Measurements from ENCODE around the gene MYO18B. TPM values are rescaled to one million over a fixed set of nuclear protein-coding genes. Genes with fewer than 3 reads are reported as not detected.

The MYO18B gene
- polyA plus RNA-seq, 3 donors = not detected

DNA sequence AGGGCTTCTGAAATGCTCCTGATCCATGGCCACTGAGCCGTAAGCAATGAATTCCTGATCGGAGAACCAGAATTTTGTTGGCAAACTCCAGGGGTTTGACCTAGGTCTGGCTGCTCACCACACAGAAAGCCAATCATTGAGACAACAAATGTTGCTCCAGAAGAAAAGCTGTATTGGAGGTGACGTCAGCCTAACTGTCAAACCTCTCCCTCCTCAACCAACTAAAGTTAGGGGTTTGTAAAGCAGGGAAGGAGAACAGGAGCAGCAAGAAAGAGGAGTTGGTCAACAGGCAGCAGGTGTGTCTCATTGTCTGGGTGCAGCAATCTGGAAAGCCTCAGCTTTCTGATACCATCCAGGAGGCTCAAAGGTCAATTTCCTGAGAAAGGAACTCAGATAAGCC lies 293.5 kb downstream of the MYO18B start:
- H3K27ac Mint-ChIP-seq = no peak overlapping the region
- H3K4me3 Mint-ChIP-seq = no peak overlapping the region
- no peaks in the 10 kb centered on the region for H3K4me1 Mint-ChIP-seq
- H3K9me3 Mint-ChIP-seq = peaks cover 5 to 21% (median 13%) of the 10 kb centered on the region in 7 donors
- Histone ChIP-seq H3K27me3 (ENCODE audit: control insufficient read depth in 2 of 2, insufficient read depth in 2 of 2, low read length in 2 of 2) (no peaks in the 10 kb centered on the region), H4K20me1 (ENCODE audit: insufficient read depth, low read length) (no peaks in the 10 kb centered on the region), H3K9ac (ENCODE audit: insufficient read depth, low read length, poor library complexity, severe bottlenecking) (no peak overlapping the region), H3K9me3 (replicated peaks in 1 of 2; ENCODE audit: control insufficient read depth in 1 of 2, insufficient read depth in 1 of 2, low read length in 2 of 2) (peaks cover 14 to 23% of the 10 kb centered on the region in 2 donors), H3K4me2 (replicated peaks; ENCODE audit: extremely low read depth, low read length, poor library complexity, severe bottlenecking) (no peak overlapping the region), H3K4me1 (ENCODE audit: control insufficient read depth in 1 of 2, insufficient read depth in 2 of 2, low read length in 2 of 2) (no peaks in the 10 kb centered on the region), H3K36me3 (replicated peaks in 1 of 2; ENCODE audit: control insufficient read depth in 1 of 2, insufficient read depth in 2 of 2, low read length in 2 of 2) (no peaks in the 10 kb centered on the region), H3K79me2 (ENCODE audit: insufficient read depth, low read length) (no peaks in the 10 kb centered on the region), H2AFZ (ENCODE audit: insufficient read depth, low read depth, low read length, poor library complexity, severe bottlenecking) (no peak overlapping the region), H3K4me3 (replicated peaks in 1 of 3; ENCODE audit: low read depth in 2 of 3, low read length in 3 of 3) (no peak overlapping the region), H3K27ac (ENCODE audit: low read depth in 1 of 2, low read length in 2 of 2) (no peak overlapping the region)
- intact Hi-C loops (cut with micrococcal nuclease) = no loop called here
- WGBS (ENCODE audit: insufficient coverage) = 100% methylated on average over 2 of the region's 3 CpGs
- TF ChIP-seq, protein P1, sequence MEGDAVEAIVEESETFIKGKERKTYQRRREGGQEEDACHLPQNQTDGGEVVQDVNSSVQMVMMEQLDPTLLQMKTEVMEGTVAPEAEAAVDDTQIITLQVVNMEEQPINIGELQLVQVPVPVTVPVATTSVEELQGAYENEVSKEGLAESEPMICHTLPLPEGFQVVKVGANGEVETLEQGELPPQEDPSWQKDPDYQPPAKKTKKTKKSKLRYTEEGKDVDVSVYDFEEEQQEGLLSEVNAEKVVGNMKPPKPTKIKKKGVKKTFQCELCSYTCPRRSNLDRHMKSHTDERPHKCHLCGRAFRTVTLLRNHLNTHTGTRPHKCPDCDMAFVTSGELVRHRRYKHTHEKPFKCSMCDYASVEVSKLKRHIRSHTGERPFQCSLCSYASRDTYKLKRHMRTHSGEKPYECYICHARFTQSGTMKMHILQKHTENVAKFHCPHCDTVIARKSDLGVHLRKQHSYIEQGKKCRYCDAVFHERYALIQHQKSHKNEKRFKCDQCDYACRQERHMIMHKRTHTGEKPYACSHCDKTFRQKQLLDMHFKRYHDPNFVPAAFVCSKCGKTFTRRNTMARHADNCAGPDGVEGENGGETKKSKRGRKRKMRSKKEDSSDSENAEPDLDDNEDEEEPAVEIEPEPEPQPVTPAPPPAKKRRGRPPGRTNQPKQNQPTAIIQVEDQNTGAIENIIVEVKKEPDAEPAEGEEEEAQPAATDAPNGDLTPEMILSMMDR (IDR thresholded peaks at IDR 0.05) = no peak
- no peaks in the 10 kb centered on the region for H3K36me3 Mint-ChIP-seq
- peaks cover 0 to 2% (median 1%) of the 10 kb centered on the region in 3 donors for H3K27me3 Mint-ChIP-seq (ENCODE audit: low read depth in 3 of 3)
- no peak for DNase-seq

DNA sequence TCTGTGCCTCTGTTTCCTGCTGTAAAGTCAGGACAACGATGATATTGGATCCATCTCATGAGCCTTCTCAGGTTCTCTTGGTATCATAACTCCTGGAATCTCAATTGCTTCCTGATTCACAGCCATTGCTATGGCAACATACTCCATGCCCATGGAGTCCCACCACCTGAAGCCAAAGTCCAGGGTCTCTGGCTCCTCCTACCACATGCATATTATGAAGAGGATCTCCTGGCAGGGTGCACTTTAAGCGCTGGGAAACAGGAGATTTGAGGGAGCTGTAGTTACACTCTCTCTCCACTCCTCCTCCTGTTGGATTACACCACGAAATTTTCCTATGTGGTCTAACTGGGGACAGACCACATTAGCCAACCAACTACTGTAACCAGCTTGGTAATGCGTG lies 296.4 kb downstream of the MYO18B start:
- Histone ChIP-seq H3K36me3 (replicated peaks in 1 of 2; ENCODE audit: control insufficient read depth in 1 of 2, insufficient read depth in 2 of 2, low read length in 2 of 2) (no peaks in the 10 kb centered on the region), H3K4me1 (ENCODE audit: control insufficient read depth in 1 of 2, insufficient read depth in 2 of 2, low read length in 2 of 2) (no peaks in the 10 kb centered on the region), H3K9me3 (replicated peaks in 1 of 2; ENCODE audit: control insufficient read depth in 1 of 2, insufficient read depth in 1 of 2, low read length in 2 of 2) (peaks cover 14 to 23% of the 10 kb centered on the region in 2 donors), H3K27ac (ENCODE audit: low read depth in 1 of 2, low read length in 2 of 2) (no peak overlapping the region), H3K4me2 (replicated peaks; ENCODE audit: extremely low read depth, low read length, poor library complexity, severe bottlenecking) (no peak overlapping the region), H4K20me1 (ENCODE audit: insufficient read depth, low read length) (no peaks in the 10 kb centered on the region), H2AFZ (ENCODE audit: insufficient read depth, low read depth, low read length, poor library complexity, severe bottlenecking) (no peak overlapping the region), H3K4me3 (replicated peaks in 1 of 3; ENCODE audit: low read depth in 2 of 3, low read length in 3 of 3) (no peak overlapping the region), H3K9ac (ENCODE audit: insufficient read depth, low read length, poor library complexity, severe bottlenecking) (no peak overlapping the region), H3K79me2 (ENCODE audit: insufficient read depth, low read length) (no peaks in the 10 kb centered on the region), H3K27me3 (ENCODE audit: control insufficient read depth in 2 of 2, insufficient read depth in 2 of 2, low read length in 2 of 2) (no peaks in the 10 kb centered on the region)
- H3K36me3 Mint-ChIP-seq = no peaks in the 10 kb centered on the region
- intact Hi-C loops (cut with micrococcal nuclease) = no loop called here
- H3K27me3 Mint-ChIP-seq (ENCODE audit: low read depth in 3 of 3) = peaks cover 0 to 1% (median 0%) of the 10 kb centered on the region in 3 donors
- peaks cover 5 to 21% (median 13%) of the 10 kb centered on the region in 7 donors for H3K9me3 Mint-ChIP-seq
- H3K4me1 Mint-ChIP-seq = no peaks in the 10 kb centered on the region
- WGBS (ENCODE audit: insufficient coverage) = 42% methylated on average over 3 of the region's 4 CpGs
- DNase-seq = no peak
- no peak overlapping the region for H3K4me3 Mint-ChIP-seq
- no peak overlapping the region for H3K27ac Mint-ChIP-seq
- TF ChIP-seq, protein P1 (IDR thresholded peaks at IDR 0.05) = no peak
